DMS153 (cell line): Measurements from ENCODE around the gene ACCS.

Source experiments
- DNase-seq: peaks from one replicate; lab custom pipeline; 2025; lab: John Stamatoyannopoulos, UW

Gene ACCS

DNA sequence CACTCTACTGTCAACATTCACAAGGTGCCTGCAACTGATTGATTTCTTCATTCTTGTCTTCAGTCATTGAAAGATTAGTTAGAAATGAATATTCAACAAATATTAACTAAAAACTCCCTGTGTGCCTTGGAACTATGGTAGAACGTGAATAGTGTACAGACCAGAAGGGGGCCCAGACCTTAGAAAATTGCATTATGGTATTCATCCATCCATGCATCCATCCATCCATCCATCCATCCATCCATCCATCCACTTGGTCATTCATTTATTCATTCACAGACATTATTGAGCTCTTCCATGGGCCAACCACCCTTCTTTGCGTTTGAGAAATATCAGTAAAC, 28.4 kb upstream of the ACCS start:
- no peak for DNase-seq

DNA sequence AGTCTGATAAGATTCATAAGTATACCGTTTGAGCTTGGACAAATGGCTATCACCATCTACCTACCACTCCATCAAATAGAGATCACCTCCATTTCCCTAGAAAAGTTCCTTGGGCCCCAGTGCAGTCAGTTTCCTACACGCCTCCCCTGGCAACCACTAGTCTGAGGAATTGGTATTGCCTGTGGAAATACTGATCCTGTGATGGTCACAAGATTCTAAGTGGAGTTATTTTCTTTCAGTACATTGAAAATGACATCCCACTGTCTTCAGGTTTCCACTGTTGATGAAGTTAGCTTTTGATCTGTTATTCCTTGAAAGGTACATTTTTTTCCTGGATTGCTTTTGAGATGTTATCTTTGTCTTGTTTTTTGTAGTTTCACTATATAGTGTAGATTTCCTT, 22.9 kb upstream of the ACCS start:
- DNase-seq = no peak

DNA sequence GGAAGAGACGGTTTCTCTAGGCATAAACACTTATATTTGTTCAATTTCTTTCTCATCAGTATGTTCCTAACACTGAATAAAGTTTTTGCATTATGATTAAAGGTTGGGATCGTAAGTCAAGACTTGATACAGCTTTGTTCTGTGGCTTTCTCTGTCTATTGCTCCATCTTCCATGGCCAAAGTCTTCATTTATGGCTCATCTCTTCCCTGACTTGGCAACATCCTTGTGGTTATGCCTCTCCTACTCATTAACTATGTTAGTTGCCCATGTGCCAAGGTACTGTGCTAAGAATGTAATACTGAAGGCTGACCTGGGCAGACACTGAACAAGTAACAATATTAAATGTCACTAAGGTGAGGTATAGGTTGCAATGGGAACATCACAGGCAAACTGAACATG, 19.9 kb upstream of the ACCS start:
- DNase-seq = no peak

DNA sequence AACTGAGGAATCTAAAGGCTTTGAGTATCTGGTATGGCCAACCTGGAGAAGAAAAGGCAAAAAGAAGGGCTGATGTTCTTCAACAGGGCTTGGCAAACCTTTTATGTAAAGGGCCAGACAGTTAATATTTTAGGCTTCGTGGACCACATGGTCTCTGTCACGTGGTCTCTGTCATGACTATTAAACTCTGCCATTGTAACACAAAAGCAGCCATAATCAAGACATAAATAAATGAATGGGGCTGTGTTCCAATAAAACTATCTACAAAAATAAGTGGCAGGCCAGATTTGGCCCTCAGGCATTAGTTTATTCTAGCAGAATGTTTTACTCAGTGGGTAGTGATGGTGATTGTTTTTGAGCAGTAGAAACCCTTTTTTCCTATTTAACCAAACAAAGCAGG, 18.8 kb upstream of the ACCS start:
- DNase-seq = no peak

DNA sequence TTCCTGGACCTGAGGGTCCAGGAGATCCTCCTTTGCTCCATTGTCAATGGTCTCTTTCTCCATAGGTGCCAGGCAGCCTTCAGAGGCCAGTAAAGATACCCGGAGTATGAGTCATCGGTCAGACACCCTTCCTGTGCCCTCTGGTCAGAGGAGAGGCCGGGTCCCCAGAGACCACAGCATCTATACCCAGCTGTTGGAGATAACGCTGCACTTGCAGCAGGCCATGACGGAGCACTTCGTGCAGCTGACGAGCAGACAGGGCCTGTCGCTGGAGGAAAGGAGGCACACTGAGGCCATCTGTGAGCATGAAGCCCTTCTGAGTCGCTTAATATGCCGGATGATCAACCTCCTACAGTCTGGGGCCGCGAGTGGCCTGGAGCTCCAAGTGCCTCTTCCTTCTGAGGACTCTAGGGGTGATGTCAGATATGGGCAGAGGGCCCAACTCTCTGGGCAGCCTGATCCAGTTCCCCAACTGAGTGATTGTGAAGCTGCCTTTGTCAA, 18.1 kb upstream of the ACCS start, which contains the start of gene ACCSL:
Gene ACCSL (plus strand): TSS at position 51 of the 501 bp plus-strand sequence. CDS start 56 bp downstream, at position 107.
- DNase-seq = no peak

- no peak for DNase-seq
Measured at GRCh38 chr11:44049832-44050231, 16.2 kb upstream of the ACCS start.

DNA sequence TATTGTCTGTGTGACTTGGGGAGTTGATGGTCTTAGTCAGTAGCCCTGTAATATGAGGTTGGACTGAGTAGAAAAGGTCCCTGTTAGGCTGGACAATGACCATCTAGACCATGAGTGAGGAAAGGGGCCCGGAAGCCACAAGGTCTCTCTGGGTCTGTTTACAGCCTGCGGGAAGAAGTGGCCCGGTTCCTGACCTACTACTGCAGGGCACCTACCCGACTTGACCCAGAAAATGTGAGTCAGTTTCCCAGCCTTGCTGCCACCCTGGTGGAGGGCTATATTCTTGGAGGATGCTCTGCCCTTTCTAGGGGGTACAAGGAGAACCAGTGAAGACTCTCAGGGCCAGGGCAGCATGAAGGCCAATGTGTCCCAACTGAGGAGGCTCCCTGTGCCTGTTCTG, 14.9 kb upstream of the ACCS start:
- DNase-seq = no peak

GRCh38 chr11:44057340-44057739, 8.7 kb upstream of the ACCS start:
- DNase-seq = no peak

GRCh38 chr11:44058275-44058674, 7.8 kb upstream of the ACCS start:
- DNase-seq = no peak

GRCh38 chr11:44065161-44065661, 859 bp upstream of the ACCS start:
- no peak for DNase-seq

- no peak for DNase-seq
Measured at GRCh38 chr11:44066732-44067141, 667 bp downstream of the ACCS start.

DNA sequence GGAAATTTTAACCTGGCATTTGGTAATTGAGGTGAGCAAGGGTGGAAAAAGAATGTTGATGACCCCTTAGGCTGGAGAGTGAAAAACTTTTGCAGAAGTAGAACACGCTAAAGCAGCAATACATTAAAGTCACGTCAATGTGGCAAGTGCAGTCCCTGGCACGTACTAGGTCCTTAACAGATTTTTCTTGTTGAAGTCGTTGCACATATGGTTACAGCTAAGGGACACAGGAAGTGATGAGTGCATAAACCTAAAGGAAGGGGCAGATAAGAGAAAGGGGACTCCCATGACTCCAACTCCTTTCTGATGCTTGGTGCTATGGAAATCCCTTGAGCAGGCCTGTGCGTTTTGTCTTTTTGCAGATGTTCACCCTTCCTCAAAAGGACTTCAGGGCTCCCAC, 1.2 kb downstream of the ACCS start:
- no peak for DNase-seq

- no peak for DNase-seq
Measured at GRCh38 chr11:44068180-44068579, 2.1 kb downstream of the ACCS start.

DNA sequence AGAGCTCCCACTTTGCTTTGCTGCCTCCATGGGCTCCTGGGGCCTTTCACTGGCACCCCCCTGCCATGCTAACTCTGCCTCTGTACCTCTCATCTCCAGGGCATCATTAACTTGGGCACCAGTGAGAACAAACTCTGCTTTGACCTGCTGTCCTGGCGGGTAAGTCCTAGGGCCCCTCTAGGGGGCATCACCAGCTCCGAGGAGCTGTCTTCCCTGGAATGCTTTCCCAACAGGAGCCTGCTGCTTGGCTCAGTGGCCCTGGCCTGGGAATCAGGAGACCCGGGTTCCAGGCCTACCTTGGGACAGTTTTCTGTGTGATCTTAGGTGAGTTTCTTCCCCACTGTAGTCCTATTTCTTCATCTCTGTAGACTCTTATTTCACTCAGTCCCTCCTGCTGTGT, 5.1 kb downstream of the ACCS start:
- no peak for DNase-seq

GRCh38 chr11:44072757-44073658, 6.9 kb downstream of the ACCS start:
- DNase-seq = no peak

DNA sequence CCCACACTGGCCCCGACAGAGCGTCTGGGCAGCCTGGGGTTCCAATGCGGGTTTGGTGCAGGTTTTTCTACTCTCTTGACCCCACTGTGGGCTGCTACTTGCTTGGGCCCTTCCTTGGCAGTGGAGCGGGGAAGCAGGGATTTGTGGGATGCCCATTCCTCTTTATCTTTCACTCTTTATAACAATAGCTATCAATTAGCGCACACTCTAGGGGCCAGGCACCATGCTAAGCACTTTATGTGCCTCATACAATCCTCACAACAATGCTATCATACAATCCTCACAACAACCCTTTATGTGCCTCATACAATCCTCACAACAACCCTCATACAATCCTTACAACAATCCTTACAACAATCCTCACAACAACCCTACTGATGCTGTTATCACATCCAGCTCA, 12.7 kb downstream of the ACCS start:
- DNase-seq = no peak

GRCh38 chr11:44079376-44079775, 13.3 kb downstream of the ACCS start:
- no peak for DNase-seq

GRCh38 chr11:44080951-44081350, 14.9 kb downstream of the ACCS start:
- DNase-seq = no peak

- DNase-seq = no peak
Measured at GRCh38 chr11:44082645-44083044, 16.6 kb downstream of the ACCS start.

DNA sequence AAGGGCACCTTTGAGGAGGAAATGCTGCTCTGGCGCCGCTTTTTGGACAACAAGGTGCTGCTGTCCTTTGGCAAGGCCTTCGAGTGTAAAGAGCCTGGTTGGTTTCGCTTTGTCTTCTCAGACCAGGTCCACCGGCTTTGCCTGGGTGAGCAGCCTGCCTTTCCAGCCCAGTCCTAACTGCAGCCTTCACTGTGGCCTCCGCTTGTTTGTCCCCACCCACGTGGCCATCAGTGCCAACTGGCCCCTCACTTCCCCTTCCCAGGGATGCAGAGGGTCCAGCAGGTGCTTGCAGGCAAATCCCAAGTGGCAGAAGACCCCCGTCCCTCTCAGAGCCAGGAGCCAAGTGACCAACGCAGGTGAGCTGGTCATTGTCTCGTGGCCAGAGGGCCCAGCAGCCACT, 17.4 kb downstream of the ACCS start:
- DNase-seq = no peak

DNA sequence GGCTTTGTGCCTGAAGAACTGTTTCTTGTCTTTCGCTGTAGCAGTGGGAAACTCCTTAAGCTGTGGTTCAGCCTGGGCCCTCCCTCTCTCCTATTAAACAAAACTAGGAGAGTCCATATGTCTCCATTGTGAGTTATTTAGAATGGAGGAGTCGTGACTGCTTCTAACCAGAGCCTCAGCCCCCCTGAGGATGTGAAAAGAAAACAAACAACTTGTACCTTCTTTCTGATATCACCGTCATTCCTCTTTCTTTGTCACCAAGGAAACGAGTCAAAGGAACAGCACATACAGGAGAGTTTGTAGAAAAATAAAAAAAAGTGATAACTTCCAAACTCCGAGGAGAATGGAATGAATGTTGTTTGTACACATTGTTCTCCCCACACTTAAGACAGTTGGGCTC, 17.8 kb downstream of the ACCS start:
- no peak for DNase-seq

GRCh38 chr11:44085330-44085729, 19.3 kb downstream of the ACCS start:
- no peak for DNase-seq

- DNase-seq = no peak
Measured at GRCh38 chr11:44088377-44088776, 22.3 kb downstream of the ACCS start.

- no peak for DNase-seq
Measured at GRCh38 chr11:44088871-44089270, 22.8 kb downstream of the ACCS start.
